Cerebellar nuclear complex (tissue), 1 donor: Measurements from ENCODE around the gene COL23A1.

Source experiments
- DNase-seq, 2 experiments: peaks; one replicate each; lab custom pipeline; 2025; lab: John Stamatoyannopoulos, UW

COL23A1 gene

GRCh38 chr5:178475422-178475821 is 114.8 kb downstream of the COL23A1 start:
- no peak for DNase-seq

- DNase-seq: no peak
Observed at GRCh38 chr5:178474562-178475184, 115.5 kb downstream of the COL23A1 start.

GRCh38 chr5:178473854-178474253 is 116.3 kb downstream of the COL23A1 start:
- no peak for DNase-seq

GRCh38 chr5:178472138-178472537 is 118.1 kb downstream of the COL23A1 start:
- DNase-seq: no peak

- no peak for DNase-seq
Observed at GRCh38 chr5:178471711-178472110, 118.5 kb downstream of the COL23A1 start.

GRCh38 chr5:178470760-178471025 is 119.5 kb downstream of the COL23A1 start:
- no peak for DNase-seq

- no peak for DNase-seq
Observed at GRCh38 chr5:178469975-178470759, 120.0 kb downstream of the COL23A1 start.

- no peak for DNase-seq
Observed at GRCh38 chr5:178469011-178469974, 120.9 kb downstream of the COL23A1 start.

- no peak for DNase-seq
Observed at GRCh38 chr5:178468196-178468685, 122.0 kb downstream of the COL23A1 start.

- no peak for DNase-seq
Observed at GRCh38 chr5:178467568-178468195, 122.5 kb downstream of the COL23A1 start.

GRCh38 chr5:178467205-178467567 is 123.0 kb downstream of the COL23A1 start:
- DNase-seq: no peak

- DNase-seq: no peak
Observed at GRCh38 chr5:178466342-178466741, 123.9 kb downstream of the COL23A1 start.

GRCh38 chr5:178465861-178466288 is 124.3 kb downstream of the COL23A1 start:
- DNase-seq: no peak

- no peak for DNase-seq
Observed at GRCh38 chr5:178465228-178465860, 124.8 kb downstream of the COL23A1 start.

GRCh38 chr5:178464431-178465048 is 125.7 kb downstream of the COL23A1 start:
- no peak for DNase-seq

- no peak for DNase-seq
Observed at GRCh38 chr5:178463321-178464155, 126.7 kb downstream of the COL23A1 start.

- no peak for DNase-seq
Observed at GRCh38 chr5:178462816-178463215, 127.4 kb downstream of the COL23A1 start.

- DNase-seq: no peak
Observed at GRCh38 chr5:178462076-178462475, 128.1 kb downstream of the COL23A1 start.

- DNase-seq: peak in 1 of 2 experiments; percentile 77
Observed at GRCh38 chr5:178461004-178461730, 129.0 kb downstream of the COL23A1 start.
